ENCODE data around the gene KLRC3.
"Not testable (repeated sequence)": the region's sequence is repeated elsewhere in the genome, so short reads cannot be mapped to it uniquely, and the experiment has no call there.

KLRC3 gene

DNA sequence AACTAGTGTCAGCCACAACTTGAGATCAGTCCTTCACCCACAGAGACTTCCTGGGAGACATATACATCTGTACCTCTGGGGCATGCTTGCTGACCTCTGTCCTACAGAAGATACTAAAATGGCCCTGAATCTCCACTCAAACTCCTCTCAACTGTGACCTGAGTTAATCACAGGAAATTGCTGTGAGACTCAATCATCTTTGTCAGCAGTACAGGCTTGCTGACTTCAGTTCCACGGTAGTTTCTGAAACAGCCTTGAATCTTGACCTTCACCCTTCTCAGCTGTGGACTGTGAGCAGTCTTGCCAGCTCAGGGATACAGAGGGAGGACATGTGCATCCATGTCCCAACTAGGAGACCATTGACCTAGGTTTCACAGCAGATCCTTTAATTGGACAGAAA, 34.1 kb upstream of the KLRC3 start:
- H3K4me3 ChIP-seq (replicated peaks; ENCODE audit: low read depth, low read length), result no peak overlapping the region
- H3K36me3 ChIP-seq (ENCODE audit: control insufficient read depth, insufficient read depth, low read length), result no peaks in the 10 kb centered on the region
- H3K27me3 ChIP-seq (replicated peaks; ENCODE audit: control insufficient read depth, insufficient read depth, low read length), result no peaks in the 10 kb centered on the region
- no peak for DNase-seq (ENCODE audit: extremely low read depth, insufficient read length)
- TF ChIP-seq, protein P1, sequence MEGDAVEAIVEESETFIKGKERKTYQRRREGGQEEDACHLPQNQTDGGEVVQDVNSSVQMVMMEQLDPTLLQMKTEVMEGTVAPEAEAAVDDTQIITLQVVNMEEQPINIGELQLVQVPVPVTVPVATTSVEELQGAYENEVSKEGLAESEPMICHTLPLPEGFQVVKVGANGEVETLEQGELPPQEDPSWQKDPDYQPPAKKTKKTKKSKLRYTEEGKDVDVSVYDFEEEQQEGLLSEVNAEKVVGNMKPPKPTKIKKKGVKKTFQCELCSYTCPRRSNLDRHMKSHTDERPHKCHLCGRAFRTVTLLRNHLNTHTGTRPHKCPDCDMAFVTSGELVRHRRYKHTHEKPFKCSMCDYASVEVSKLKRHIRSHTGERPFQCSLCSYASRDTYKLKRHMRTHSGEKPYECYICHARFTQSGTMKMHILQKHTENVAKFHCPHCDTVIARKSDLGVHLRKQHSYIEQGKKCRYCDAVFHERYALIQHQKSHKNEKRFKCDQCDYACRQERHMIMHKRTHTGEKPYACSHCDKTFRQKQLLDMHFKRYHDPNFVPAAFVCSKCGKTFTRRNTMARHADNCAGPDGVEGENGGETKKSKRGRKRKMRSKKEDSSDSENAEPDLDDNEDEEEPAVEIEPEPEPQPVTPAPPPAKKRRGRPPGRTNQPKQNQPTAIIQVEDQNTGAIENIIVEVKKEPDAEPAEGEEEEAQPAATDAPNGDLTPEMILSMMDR (IDR thresholded peaks at IDR 0.05; ENCODE audit: insufficient read depth, low read length, poor library complexity, severe bottlenecking), result no peak

GRCh38 chr12:10453156-10453555, 32.8 kb upstream of the KLRC3 start, which contains the start of gene KLRC1:
TSS of gene KLRC1 (minus strand) at chr12:10453377. CDS start at chr12:10451156, 2,221 bp downstream.
- H3K4me3 ChIP-seq (replicated peaks; ENCODE audit: low read depth, low read length), result no peak within 1 kb of the TSS
- DNase-seq (ENCODE audit: extremely low read depth, insufficient read length), result no peak
- H3K27me3 ChIP-seq (replicated peaks; ENCODE audit: control insufficient read depth, insufficient read depth, low read length), result no peaks in the 10 kb centered on the region
- no peaks in the 10 kb centered on the region for H3K36me3 ChIP-seq (ENCODE audit: control insufficient read depth, insufficient read depth, low read length)
- TF ChIP-seq, protein P1 (IDR thresholded peaks at IDR 0.05; ENCODE audit: insufficient read depth, low read length, poor library complexity, severe bottlenecking), result no peak

DNA sequence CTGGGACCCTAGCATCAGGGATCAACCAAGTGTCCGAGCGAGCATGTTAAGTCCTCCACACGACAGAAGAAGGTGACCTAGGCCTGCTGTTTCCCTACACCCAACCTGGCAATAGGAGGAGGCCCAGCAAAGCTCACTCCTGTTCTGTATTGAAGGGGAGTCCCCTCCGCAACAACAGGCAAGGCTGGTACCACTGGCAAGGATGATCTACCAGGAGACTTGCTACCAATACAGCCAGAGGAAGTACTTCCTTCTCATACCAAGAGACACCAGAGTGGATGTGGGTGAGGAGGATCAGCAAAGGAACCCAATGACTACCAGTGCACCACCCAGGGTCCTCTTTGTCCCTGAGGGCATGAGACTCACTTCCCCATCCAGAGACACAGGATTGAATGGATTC, 27.8 kb upstream of the KLRC3 start:
- no peak for DNase-seq (ENCODE audit: extremely low read depth, insufficient read length)
- Histone ChIP-seq H3K27me3 (replicated peaks; ENCODE audit: control insufficient read depth, insufficient read depth, low read length) (no peaks in the 10 kb centered on the region), H3K36me3 (ENCODE audit: control insufficient read depth, insufficient read depth, low read length) (no peaks in the 10 kb centered on the region), H3K4me3 (replicated peaks; ENCODE audit: low read depth, low read length) (no peak overlapping the region)
- TF ChIP-seq, protein P1 (IDR thresholded peaks at IDR 0.05; ENCODE audit: insufficient read depth, low read length, poor library complexity, severe bottlenecking), result no peak

GRCh38 chr12:10446052-10446451, 25.7 kb upstream of the KLRC3 start:
- not testable (repeated sequence) for DNase-seq (ENCODE audit: extremely low read depth, insufficient read length); H3K36me3 ChIP-seq (ENCODE audit: control insufficient read depth, insufficient read depth, low read length); H3K4me3 ChIP-seq (replicated peaks; ENCODE audit: low read depth, low read length); H3K27me3 ChIP-seq (replicated peaks; ENCODE audit: control insufficient read depth, insufficient read depth, low read length)

GRCh38 chr12:10441144-10441543, 20.7 kb upstream of the KLRC3 start:
- not testable (repeated sequence) for H3K4me3 ChIP-seq (replicated peaks; ENCODE audit: low read depth, low read length); DNase-seq (ENCODE audit: extremely low read depth, insufficient read length); H3K36me3 ChIP-seq (ENCODE audit: control insufficient read depth, insufficient read depth, low read length); H3K27me3 ChIP-seq (replicated peaks; ENCODE audit: control insufficient read depth, insufficient read depth, low read length)

- not testable (repeated sequence) for H3K4me3 ChIP-seq (replicated peaks; ENCODE audit: low read depth, low read length); H3K27me3 ChIP-seq (replicated peaks; ENCODE audit: control insufficient read depth, insufficient read depth, low read length); H3K36me3 ChIP-seq (ENCODE audit: control insufficient read depth, insufficient read depth, low read length); DNase-seq (ENCODE audit: extremely low read depth, insufficient read length)
These were observed 19.3 kb upstream of the KLRC3 start for GRCh38 chr12:10439608-10440274.

- not testable (repeated sequence) for H3K4me3 ChIP-seq (replicated peaks; ENCODE audit: low read depth, low read length); H3K27me3 ChIP-seq (replicated peaks; ENCODE audit: control insufficient read depth, insufficient read depth, low read length); DNase-seq (ENCODE audit: extremely low read depth, insufficient read length)
These were observed 17.2 kb upstream of the KLRC3 start for GRCh38 chr12:10437601-10438000.

GRCh38 chr12:10435816-10436215, 15.4 kb upstream of the KLRC3 start, which contains the start of gene KLRC2:
TSS of gene KLRC2 (minus strand) at chr12:10436010. CDS start at chr12:10435986, 24 bp downstream.
- not testable (repeated sequence) for H3K4me3 ChIP-seq (replicated peaks; ENCODE audit: low read depth, low read length); DNase-seq (ENCODE audit: extremely low read depth, insufficient read length); H3K36me3 ChIP-seq (ENCODE audit: control insufficient read depth, insufficient read depth, low read length); H3K27me3 ChIP-seq (replicated peaks; ENCODE audit: control insufficient read depth, insufficient read depth, low read length)

More at GRCh38 chr12:10437601-10438000, 17.2 kb upstream of the KLRC3 start:
- not testable (repeated sequence) for H3K36me3 ChIP-seq (ENCODE audit: control insufficient read depth, insufficient read depth, low read length)

DNA sequence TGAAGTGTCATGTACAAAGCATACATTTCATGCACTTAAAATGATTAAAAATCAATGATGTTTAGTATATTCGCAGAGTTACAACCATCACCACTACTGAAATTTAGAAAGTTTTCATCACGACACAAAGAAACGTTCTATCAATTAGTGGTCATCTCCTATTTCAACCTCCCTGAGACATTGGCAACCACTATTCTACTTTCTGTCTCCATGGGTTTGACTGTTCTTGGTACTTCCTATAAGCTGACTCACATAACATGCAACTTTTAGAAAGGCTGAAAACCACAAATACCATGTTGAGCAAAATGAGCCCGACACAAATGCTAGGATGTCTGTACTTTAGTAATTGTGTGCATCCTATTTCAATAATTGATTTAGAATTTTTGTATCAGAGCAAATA, 10.2 kb upstream of the KLRC3 start:
- not testable (repeated sequence) for DNase-seq (ENCODE audit: extremely low read depth, insufficient read length); H3K27me3 ChIP-seq (replicated peaks; ENCODE audit: control insufficient read depth, insufficient read depth, low read length); H3K4me3 ChIP-seq (replicated peaks; ENCODE audit: low read depth, low read length); H3K36me3 ChIP-seq (ENCODE audit: control insufficient read depth, insufficient read depth, low read length)

- not testable (repeated sequence) for H3K27me3 ChIP-seq (replicated peaks; ENCODE audit: control insufficient read depth, insufficient read depth, low read length); H3K36me3 ChIP-seq (ENCODE audit: control insufficient read depth, insufficient read depth, low read length); H3K4me3 ChIP-seq (replicated peaks; ENCODE audit: low read depth, low read length); DNase-seq (ENCODE audit: extremely low read depth, insufficient read length)
These were observed 5.5 kb upstream of the KLRC3 start for GRCh38 chr12:10425938-10426337.

DNA sequence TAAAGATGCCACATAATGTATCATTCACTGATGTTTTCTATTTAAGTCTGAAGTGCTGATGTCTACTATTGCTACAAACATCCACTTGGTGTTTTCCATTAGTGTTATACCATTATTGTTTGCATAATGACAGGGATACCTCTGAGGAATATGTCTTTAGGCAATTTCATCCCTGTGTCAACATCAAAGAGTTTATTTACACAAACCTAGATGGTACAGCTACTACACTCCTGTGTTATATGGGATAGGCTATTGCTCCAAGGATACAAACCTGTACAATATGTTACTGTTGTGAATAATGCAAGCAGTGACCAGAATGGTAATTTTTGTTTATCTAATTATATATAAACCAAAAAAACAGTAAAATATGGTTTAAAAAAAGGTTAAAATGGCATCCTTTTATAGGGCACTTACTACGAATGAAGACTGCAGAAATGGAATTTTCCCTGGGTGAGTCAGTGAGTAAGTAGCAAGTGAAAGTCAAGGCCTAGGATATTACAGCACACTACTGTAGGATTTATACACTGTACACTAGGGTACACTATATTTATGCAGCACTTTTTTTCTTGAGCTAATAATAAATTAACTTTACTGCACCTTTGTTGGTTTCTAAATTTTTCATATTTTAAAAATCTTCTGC, 4.0 kb upstream of the KLRC3 start:
- not testable (repeated sequence) for H3K4me3 ChIP-seq (replicated peaks; ENCODE audit: low read depth, low read length); H3K27me3 ChIP-seq (replicated peaks; ENCODE audit: control insufficient read depth, insufficient read depth, low read length); DNase-seq (ENCODE audit: extremely low read depth, insufficient read length); H3K36me3 ChIP-seq (ENCODE audit: control insufficient read depth, insufficient read depth, low read length)
